ENCODE data around the gene APBB1IP.

Gene APBB1IP

GRCh38 chr10:26422977-26423376, 15.2 kb upstream of the APBB1IP start:
- H3K9me3 ChIP-seq (ENCODE audit: control insufficient read depth, insufficient read depth, low read length): no peaks in the 10 kb centered on the region
- no peaks in the 10 kb centered on the region for H3K27me3 ChIP-seq (ENCODE audit: control insufficient read depth, insufficient read depth, low read length)
- H3K4me1 ChIP-seq (ENCODE audit: control insufficient read depth, insufficient read depth, low read length): no peaks in the 10 kb centered on the region
- no peak overlapping the region for H3K9ac ChIP-seq (ENCODE audit: low read depth, low read length)
- no peaks in the 10 kb centered on the region for H3K36me3 ChIP-seq (ENCODE audit: control insufficient read depth, insufficient read depth, low read length)
- H3K4me3 ChIP-seq (ENCODE audit: low read depth, low read length): no peak overlapping the region

- Histone ChIP-seq H3K9me3 (ENCODE audit: control insufficient read depth, insufficient read depth, low read length) (no peaks in the 10 kb centered on the region), H3K27me3 (ENCODE audit: control insufficient read depth, insufficient read depth, low read length) (no peaks in the 10 kb centered on the region), H3K4me1 (ENCODE audit: control insufficient read depth, insufficient read depth, low read length) (no peaks in the 10 kb centered on the region), H3K4me3 (ENCODE audit: low read depth, low read length) (no peak overlapping the region), H3K36me3 (ENCODE audit: control insufficient read depth, insufficient read depth, low read length) (no peaks in the 10 kb centered on the region), H3K9ac (ENCODE audit: low read depth, low read length) (no peak overlapping the region)
Observed at GRCh38 chr10:26423722-26424121, 14.4 kb upstream of the APBB1IP start.

- Histone ChIP-seq H3K4me1 (ENCODE audit: control insufficient read depth, insufficient read depth, low read length) (no peaks in the 10 kb centered on the region), H3K36me3 (ENCODE audit: control insufficient read depth, insufficient read depth, low read length) (no peaks in the 10 kb centered on the region), H3K4me3 (ENCODE audit: low read depth, low read length) (no peak overlapping the region), H3K9ac (ENCODE audit: low read depth, low read length) (no peak overlapping the region), H3K27me3 (ENCODE audit: control insufficient read depth, insufficient read depth, low read length) (no peaks in the 10 kb centered on the region), H3K9me3 (ENCODE audit: control insufficient read depth, insufficient read depth, low read length) (no peaks in the 10 kb centered on the region)
Observed at GRCh38 chr10:26430641-26431163, 7.4 kb upstream of the APBB1IP start.

- no peak overlapping the region for H3K9ac ChIP-seq (ENCODE audit: low read depth, low read length)
- H3K27me3 ChIP-seq (ENCODE audit: control insufficient read depth, insufficient read depth, low read length): peaks cover 13% of the 10 kb centered on the region
- H3K4me3 ChIP-seq (ENCODE audit: low read depth, low read length): no peak overlapping the region
- no peaks in the 10 kb centered on the region for H3K9me3 ChIP-seq (ENCODE audit: control insufficient read depth, insufficient read depth, low read length)
- no peaks in the 10 kb centered on the region for H3K36me3 ChIP-seq (ENCODE audit: control insufficient read depth, insufficient read depth, low read length)
- no peaks in the 10 kb centered on the region for H3K4me1 ChIP-seq (ENCODE audit: control insufficient read depth, insufficient read depth, low read length)
Observed at GRCh38 chr10:26432938-26433337, 5.2 kb upstream of the APBB1IP start.

GRCh38 chr10:26435852-26436251, 2.3 kb upstream of the APBB1IP start:
- peaks cover 38% of the 10 kb centered on the region for H3K27me3 ChIP-seq (ENCODE audit: control insufficient read depth, insufficient read depth, low read length)
- H3K9me3 ChIP-seq (ENCODE audit: control insufficient read depth, insufficient read depth, low read length): no peaks in the 10 kb centered on the region
- H3K4me3 ChIP-seq (ENCODE audit: low read depth, low read length): no peak overlapping the region
- H3K36me3 ChIP-seq (ENCODE audit: control insufficient read depth, insufficient read depth, low read length): no peaks in the 10 kb centered on the region
- H3K9ac ChIP-seq (ENCODE audit: low read depth, low read length): no peak overlapping the region
- no peaks in the 10 kb centered on the region for H3K4me1 ChIP-seq (ENCODE audit: control insufficient read depth, insufficient read depth, low read length)

GRCh38 chr10:26436848-26437247, 1.3 kb upstream of the APBB1IP start:
- Histone ChIP-seq H3K4me1 (ENCODE audit: control insufficient read depth, insufficient read depth, low read length) (no peaks in the 10 kb centered on the region), H3K9ac (ENCODE audit: low read depth, low read length) (no peak overlapping the region), H3K27me3 (ENCODE audit: control insufficient read depth, insufficient read depth, low read length) (peaks cover 38% of the 10 kb centered on the region), H3K36me3 (ENCODE audit: control insufficient read depth, insufficient read depth, low read length) (no peaks in the 10 kb centered on the region), H3K4me3 (ENCODE audit: low read depth, low read length) (no peak overlapping the region), H3K9me3 (ENCODE audit: control insufficient read depth, insufficient read depth, low read length) (no peaks in the 10 kb centered on the region)

GRCh38 chr10:26438534-26439341, 597 bp downstream of the APBB1IP start:
- Histone ChIP-seq H3K27me3 (ENCODE audit: control insufficient read depth, insufficient read depth, low read length) (peaks cover 38% of the 10 kb centered on the region), H3K9ac (ENCODE audit: low read depth, low read length) (no peak overlapping the region), H3K9me3 (ENCODE audit: control insufficient read depth, insufficient read depth, low read length) (no peaks in the 10 kb centered on the region), H3K4me3 (ENCODE audit: low read depth, low read length) (peak overlapping the region; percentile 55), H3K36me3 (ENCODE audit: control insufficient read depth, insufficient read depth, low read length) (no peaks in the 10 kb centered on the region), H3K4me1 (ENCODE audit: control insufficient read depth, insufficient read depth, low read length) (no peaks in the 10 kb centered on the region)

- H3K27me3 ChIP-seq (ENCODE audit: control insufficient read depth, insufficient read depth, low read length): peaks cover 38% of the 10 kb centered on the region
- H3K9me3 ChIP-seq (ENCODE audit: control insufficient read depth, insufficient read depth, low read length): no peaks in the 10 kb centered on the region
- no peaks in the 10 kb centered on the region for H3K36me3 ChIP-seq (ENCODE audit: control insufficient read depth, insufficient read depth, low read length)
- H3K4me1 ChIP-seq (ENCODE audit: control insufficient read depth, insufficient read depth, low read length): no peaks in the 10 kb centered on the region
- no peak overlapping the region for H3K9ac ChIP-seq (ENCODE audit: low read depth, low read length)
- H3K4me3 ChIP-seq (ENCODE audit: low read depth, low read length): no peak overlapping the region
Observed at GRCh38 chr10:26439406-26440087, 1.4 kb downstream of the APBB1IP start.

GRCh38 chr10:26440088-26440470, 1.9 kb downstream of the APBB1IP start:
- H3K9me3 ChIP-seq (ENCODE audit: control insufficient read depth, insufficient read depth, low read length): no peaks in the 10 kb centered on the region
- H3K4me1 ChIP-seq (ENCODE audit: control insufficient read depth, insufficient read depth, low read length): no peaks in the 10 kb centered on the region
- H3K4me3 ChIP-seq (ENCODE audit: low read depth, low read length): no peak overlapping the region
- H3K27me3 ChIP-seq (ENCODE audit: control insufficient read depth, insufficient read depth, low read length): peaks cover 38% of the 10 kb centered on the region
- H3K36me3 ChIP-seq (ENCODE audit: control insufficient read depth, insufficient read depth, low read length): no peaks in the 10 kb centered on the region
- no peak overlapping the region for H3K9ac ChIP-seq (ENCODE audit: low read depth, low read length)

- Histone ChIP-seq H3K9me3 (ENCODE audit: control insufficient read depth, insufficient read depth, low read length) (no peaks in the 10 kb centered on the region), H3K4me1 (ENCODE audit: control insufficient read depth, insufficient read depth, low read length) (no peaks in the 10 kb centered on the region), H3K9ac (ENCODE audit: low read depth, low read length) (no peak overlapping the region), H3K4me3 (ENCODE audit: low read depth, low read length) (no peak overlapping the region), H3K27me3 (ENCODE audit: control insufficient read depth, insufficient read depth, low read length) (peaks cover 35% of the 10 kb centered on the region), H3K36me3 (ENCODE audit: control insufficient read depth, insufficient read depth, low read length) (no peaks in the 10 kb centered on the region)
Observed at GRCh38 chr10:26441491-26442214, 3.5 kb downstream of the APBB1IP start.

- Histone ChIP-seq H3K9ac (ENCODE audit: low read depth, low read length) (no peak overlapping the region), H3K27me3 (ENCODE audit: control insufficient read depth, insufficient read depth, low read length) (peaks cover under 1% of the 10 kb centered on the region), H3K4me3 (ENCODE audit: low read depth, low read length) (no peak overlapping the region), H3K36me3 (ENCODE audit: control insufficient read depth, insufficient read depth, low read length) (no peaks in the 10 kb centered on the region), H3K9me3 (ENCODE audit: control insufficient read depth, insufficient read depth, low read length) (no peaks in the 10 kb centered on the region), H3K4me1 (ENCODE audit: control insufficient read depth, insufficient read depth, low read length) (no peaks in the 10 kb centered on the region)
Observed at GRCh38 chr10:26445411-26446031, 7.4 kb downstream of the APBB1IP start.
